Dendritic cell treated with granulocyte-macrophage colony-stimulating factor and Interleukin-4, amounts not matched to agents 40 ng/mL and 50 ng/mL, for 4 days (primary cell): ENCODE data around the gene BRD1.

ENCODE experiments used
- H3K27ac Mint-ChIP-seq: one replicate; pipeline ENCODE4 v1.8.0; 2022; ENCODE audit warnings: mild to moderate bottlenecking, mixed read lengths
- H3K27me3 Mint-ChIP-seq: one replicate; pipeline ENCODE4 v1.8.0; 2022; ENCODE audit warnings: mild to moderate bottlenecking, mixed read lengths
- H3K36me3 Mint-ChIP-seq: one replicate; pipeline ENCODE4 v1.8.0; 2022; ENCODE audit warnings: low read depth, mixed read lengths
- H3K4me1 Mint-ChIP-seq: one replicate; pipeline ENCODE4 v1.8.0; 2022; ENCODE audit warnings: low read depth, mixed read lengths
- H3K4me3 Mint-ChIP-seq: one replicate; pipeline ENCODE4 v1.8.0; 2022; ENCODE audit warnings: mild to moderate bottlenecking, moderate library complexity, mixed read lengths
- H3K9me3 Mint-ChIP-seq: one replicate; pipeline ENCODE4 v1.8.0; 2022; ENCODE audit warnings: mixed read lengths
- intact Hi-C: fragments of 100-400 bp; cut with micrococcal nuclease; formaldehyde crosslinking; loops from one replicate; pipeline ENCODE4 v1.15.0; 2022

BRD1 gene

DNA sequence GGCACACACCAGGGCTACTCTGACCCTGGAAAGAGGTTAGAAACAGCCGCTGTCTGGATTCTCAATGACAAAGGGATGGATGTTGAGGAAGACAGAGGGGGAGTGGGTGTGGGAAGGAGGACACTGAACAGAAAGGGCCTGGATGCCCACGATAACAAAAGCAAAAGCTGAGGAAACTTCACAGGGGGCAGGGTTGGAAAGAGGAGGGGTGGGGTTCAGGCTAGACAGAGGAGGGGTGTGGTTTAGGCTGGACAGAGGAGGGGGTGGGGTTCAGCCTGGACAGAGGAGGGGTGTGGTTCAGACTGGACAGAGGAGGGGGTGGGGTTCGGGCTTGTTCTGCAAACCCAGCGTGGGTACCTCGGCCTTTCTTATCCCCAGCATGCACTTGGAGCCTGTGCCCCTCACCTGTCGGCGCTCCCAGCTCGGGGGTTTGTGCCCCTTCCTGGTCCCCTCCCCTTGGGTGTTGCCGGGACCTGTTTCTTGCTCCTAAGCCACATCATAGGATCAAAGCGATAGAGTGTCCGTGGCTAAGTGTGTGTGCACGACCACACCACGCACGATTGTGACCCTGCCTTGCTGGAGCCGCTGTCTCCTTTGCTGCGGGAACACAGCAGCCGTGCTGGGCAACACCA is 75.6 kb downstream of the BRD1 start:
- intact Hi-C loops = no loop called here
- Mint-ChIP-seq H3K27me3 (peaks cover 3% of the 10 kb centered on the region), H3K36me3 (no peaks in the 10 kb centered on the region), H3K4me1 (peaks cover 5% of the 10 kb centered on the region), H3K4me3 (no peak overlapping the region), H3K27ac (no peak overlapping the region), H3K9me3 (peaks cover 16% of the 10 kb centered on the region)

DNA sequence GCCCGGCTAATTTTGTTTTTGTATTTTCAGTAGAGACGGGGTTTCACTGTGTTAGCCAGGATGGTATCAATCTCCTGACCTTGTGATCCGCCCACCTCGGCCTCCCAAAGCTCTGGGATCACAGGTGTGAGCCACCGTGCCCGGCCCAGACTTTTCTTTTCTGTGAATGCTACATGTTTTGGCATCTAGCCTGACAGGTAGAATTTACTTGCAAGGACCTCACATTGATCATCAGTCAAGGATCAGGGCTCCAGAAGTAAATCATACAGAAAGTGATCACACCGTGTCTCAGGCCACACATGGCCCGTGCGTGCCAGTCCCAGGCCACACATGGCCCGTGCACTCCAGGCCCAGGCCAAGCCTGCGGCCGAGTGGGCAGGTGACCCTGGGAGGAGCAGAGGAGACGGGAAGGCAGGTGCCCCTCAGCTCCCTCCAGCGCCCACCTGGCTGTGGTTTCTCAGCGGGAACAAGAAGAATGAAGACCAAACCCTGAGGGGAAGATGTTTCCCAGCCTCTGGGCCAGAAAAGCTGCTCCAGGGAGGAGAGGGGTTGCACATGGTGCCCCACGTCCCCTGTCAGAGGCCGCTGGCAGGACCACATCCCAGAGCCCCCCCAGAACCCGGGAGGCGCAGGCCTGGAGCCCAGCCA is 76.2 kb downstream of the BRD1 start:
- H3K9me3 Mint-ChIP-seq = peaks cover 22% of the 10 kb centered on the region
- intact Hi-C loops = no loop called here
- peaks cover 4% of the 10 kb centered on the region for H3K27me3 Mint-ChIP-seq
- no peaks in the 10 kb centered on the region for H3K36me3 Mint-ChIP-seq
- no peak overlapping the region for H3K4me3 Mint-ChIP-seq
- H3K4me1 Mint-ChIP-seq = peaks cover 4% of the 10 kb centered on the region
- H3K27ac Mint-ChIP-seq = no peak overlapping the region

GRCh38 chr22:49749885-49750510 is 77.7 kb downstream of the BRD1 start:
- Mint-ChIP-seq H3K27ac (no peak overlapping the region), H3K4me1 (no peaks in the 10 kb centered on the region), H3K4me3 (no peak overlapping the region), H3K27me3 (peaks cover 7% of the 10 kb centered on the region), H3K36me3 (no peaks in the 10 kb centered on the region), H3K9me3 (peaks cover 36% of the 10 kb centered on the region)
- intact Hi-C loops = no loop called here

- H3K4me3 Mint-ChIP-seq = no peak overlapping the region
- peaks cover 44% of the 10 kb centered on the region for H3K9me3 Mint-ChIP-seq
- intact Hi-C loops = no loop called here
- H3K4me1 Mint-ChIP-seq = no peaks in the 10 kb centered on the region
- H3K27me3 Mint-ChIP-seq = peaks cover 7% of the 10 kb centered on the region
- H3K36me3 Mint-ChIP-seq = no peaks in the 10 kb centered on the region
- H3K27ac Mint-ChIP-seq = no peak overlapping the region
These were observed 78.4 kb downstream of the BRD1 start for GRCh38 chr22:49749227-49749626.

DNA sequence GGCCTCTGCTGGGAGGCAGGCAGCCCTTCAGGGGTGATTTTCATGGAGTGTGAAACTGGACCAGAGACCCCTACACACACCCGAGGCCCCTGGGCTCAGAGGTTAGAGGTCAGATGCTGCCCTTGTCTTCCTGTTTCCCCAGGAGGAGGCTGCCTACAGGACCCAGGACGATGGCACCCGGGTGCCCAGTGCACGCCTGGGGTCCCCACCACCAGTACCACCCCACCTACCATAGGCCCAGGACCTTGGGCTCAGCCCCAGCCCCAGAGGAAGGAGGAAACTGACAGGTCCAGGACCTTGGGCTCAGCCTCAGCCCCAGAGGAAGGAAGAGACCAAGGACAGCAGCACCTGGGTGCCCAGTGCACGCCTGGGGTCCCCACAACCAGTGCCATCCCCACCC is 79.2 kb downstream of the BRD1 start:
- peaks cover 51% of the 10 kb centered on the region for H3K9me3 Mint-ChIP-seq
- H3K4me3 Mint-ChIP-seq = no peak overlapping the region
- peaks cover 10% of the 10 kb centered on the region for H3K27me3 Mint-ChIP-seq
- no peaks in the 10 kb centered on the region for H3K36me3 Mint-ChIP-seq
- intact Hi-C loops = no loop called here
- H3K27ac Mint-ChIP-seq = no peak overlapping the region
- H3K4me1 Mint-ChIP-seq = no peaks in the 10 kb centered on the region

- intact Hi-C loops = no loop called here
- Mint-ChIP-seq H3K27me3 (peaks cover 10% of the 10 kb centered on the region), H3K4me3 (no peak overlapping the region), H3K36me3 (no peaks in the 10 kb centered on the region), H3K27ac (no peak overlapping the region), H3K4me1 (no peaks in the 10 kb centered on the region), H3K9me3 (peaks cover 53% of the 10 kb centered on the region)
These were observed 80.0 kb downstream of the BRD1 start for GRCh38 chr22:49747716-49748115.

GRCh38 chr22:49747130-49747529 is 80.5 kb downstream of the BRD1 start:
- Mint-ChIP-seq H3K27ac (no peak overlapping the region), H3K27me3 (peaks cover 14% of the 10 kb centered on the region), H3K36me3 (no peaks in the 10 kb centered on the region), H3K4me1 (no peaks in the 10 kb centered on the region), H3K9me3 (peaks cover 53% of the 10 kb centered on the region), H3K4me3 (no peak overlapping the region)
- intact Hi-C loops = no loop called here

- Mint-ChIP-seq H3K4me3 (no peak overlapping the region), H3K4me1 (no peaks in the 10 kb centered on the region), H3K36me3 (no peaks in the 10 kb centered on the region), H3K27ac (no peak overlapping the region), H3K27me3 (peaks cover 15% of the 10 kb centered on the region), H3K9me3 (peaks cover 53% of the 10 kb centered on the region)
- intact Hi-C loops = no loop called here
These were observed 81.6 kb downstream of the BRD1 start for GRCh38 chr22:49746065-49746464.

GRCh38 chr22:49740242-49740641 is 87.4 kb downstream of the BRD1 start:
- no peaks in the 10 kb centered on the region for H3K4me1 Mint-ChIP-seq
- H3K36me3 Mint-ChIP-seq = no peaks in the 10 kb centered on the region
- H3K27ac Mint-ChIP-seq = no peak overlapping the region
- no peak overlapping the region for H3K4me3 Mint-ChIP-seq
- H3K9me3 Mint-ChIP-seq = peaks cover 41% of the 10 kb centered on the region
- H3K27me3 Mint-ChIP-seq = peaks cover 15% of the 10 kb centered on the region
- intact Hi-C loops = no loop called here

DNA sequence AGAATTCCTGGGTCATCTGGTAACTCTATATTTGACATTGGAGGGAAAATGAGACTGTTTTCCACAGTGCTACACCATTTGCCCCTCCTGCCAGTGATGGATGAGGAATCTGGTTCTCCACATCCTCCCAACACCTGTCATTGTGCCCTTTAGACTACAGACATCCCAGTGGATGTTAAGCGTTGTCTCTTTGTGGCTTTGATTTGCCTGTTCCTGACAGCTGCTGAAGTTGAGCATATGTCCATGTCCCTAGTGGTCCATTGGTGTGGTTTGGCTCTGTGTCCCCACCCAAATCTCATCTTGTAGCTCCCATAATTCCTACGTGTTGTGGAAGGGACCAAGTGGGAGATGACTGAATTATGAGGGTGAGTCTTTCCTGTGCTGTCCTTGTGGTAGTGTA is 88.5 kb downstream of the BRD1 start:
- no peak overlapping the region for H3K4me3 Mint-ChIP-seq
- H3K4me1 Mint-ChIP-seq = no peaks in the 10 kb centered on the region
- H3K9me3 Mint-ChIP-seq = peaks cover 30% of the 10 kb centered on the region
- H3K27ac Mint-ChIP-seq = no peak overlapping the region
- H3K27me3 Mint-ChIP-seq = peaks cover 18% of the 10 kb centered on the region
- no peaks in the 10 kb centered on the region for H3K36me3 Mint-ChIP-seq
- intact Hi-C loops = no loop called here

GRCh38 chr22:49738566-49738965 is 89.1 kb downstream of the BRD1 start:
- no peak overlapping the region for H3K4me3 Mint-ChIP-seq
- no peak overlapping the region for H3K27ac Mint-ChIP-seq
- peaks cover 16% of the 10 kb centered on the region for H3K27me3 Mint-ChIP-seq

DNA sequence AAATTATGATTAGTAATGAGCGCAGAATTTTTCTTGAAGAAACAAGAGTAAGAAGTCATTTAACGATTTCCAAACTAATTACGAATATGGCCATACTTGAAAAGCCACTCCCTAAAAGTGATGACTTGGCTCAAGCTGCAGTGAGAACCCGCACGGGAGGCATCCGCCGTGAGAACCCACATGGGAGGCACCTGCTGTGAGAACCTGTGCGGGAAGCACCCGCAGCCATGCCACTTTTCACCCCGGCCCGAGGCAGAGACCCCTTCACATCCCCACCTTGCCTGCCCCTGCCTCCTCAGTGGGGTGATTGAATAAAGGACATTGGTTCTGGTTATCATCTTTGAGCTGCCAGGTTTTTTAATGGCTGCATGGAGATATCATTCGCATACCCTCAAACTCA is 89.7 kb downstream of the BRD1 start:
- H3K27me3 Mint-ChIP-seq = peaks cover 16% of the 10 kb centered on the region
- H3K9me3 Mint-ChIP-seq = peaks cover 22% of the 10 kb centered on the region
- no peak overlapping the region for H3K27ac Mint-ChIP-seq
- no peaks in the 10 kb centered on the region for H3K36me3 Mint-ChIP-seq
- no peaks in the 10 kb centered on the region for H3K4me1 Mint-ChIP-seq
- no peak overlapping the region for H3K4me3 Mint-ChIP-seq
- intact Hi-C loops = no loop called here

More at GRCh38 chr22:49738566-49738965, 89.1 kb downstream of the BRD1 start:
- peaks cover 25% of the 10 kb centered on the region for H3K9me3 Mint-ChIP-seq
- intact Hi-C loops = no loop called here
- no peaks in the 10 kb centered on the region for H3K4me1 Mint-ChIP-seq
- H3K36me3 Mint-ChIP-seq = no peaks in the 10 kb centered on the region

GRCh38 chr22:49737101-49737551 is 90.5 kb downstream of the BRD1 start:
- intact Hi-C loops = no loop called here
- Mint-ChIP-seq H3K36me3 (no peaks in the 10 kb centered on the region), H3K27ac (no peak overlapping the region), H3K9me3 (peaks cover 22% of the 10 kb centered on the region), H3K4me3 (no peak overlapping the region), H3K4me1 (no peaks in the 10 kb centered on the region), H3K27me3 (peaks cover 15% of the 10 kb centered on the region)

DNA sequence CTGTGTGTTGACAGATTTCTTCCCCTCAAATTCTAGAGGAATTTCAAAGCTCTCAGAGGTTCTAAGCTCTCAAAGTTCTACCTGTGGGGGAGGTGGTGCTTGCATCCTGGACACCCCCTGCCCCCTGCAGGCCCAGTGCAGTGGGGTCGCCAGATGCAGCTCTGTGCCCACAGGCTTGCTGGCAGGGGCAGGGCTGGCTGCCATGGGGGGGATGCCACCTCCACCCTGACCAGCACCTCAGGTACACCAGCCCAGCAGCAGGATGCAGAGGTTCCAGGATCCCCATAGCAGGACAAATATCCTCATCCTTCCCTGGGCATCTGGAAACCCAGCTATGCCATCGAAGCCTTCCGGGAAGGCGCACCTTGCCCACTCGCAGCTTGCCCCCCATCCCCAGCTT is 91.1 kb downstream of the BRD1 start:
- Mint-ChIP-seq H3K4me3 (no peak overlapping the region), H3K4me1 (no peaks in the 10 kb centered on the region), H3K9me3 (peaks cover 22% of the 10 kb centered on the region), H3K27me3 (peaks cover 14% of the 10 kb centered on the region), H3K36me3 (no peaks in the 10 kb centered on the region), H3K27ac (no peak overlapping the region)
- intact Hi-C loops = no loop called here
